ENCODE data around the gene MYO1B.

The MYO1B gene

DNA sequence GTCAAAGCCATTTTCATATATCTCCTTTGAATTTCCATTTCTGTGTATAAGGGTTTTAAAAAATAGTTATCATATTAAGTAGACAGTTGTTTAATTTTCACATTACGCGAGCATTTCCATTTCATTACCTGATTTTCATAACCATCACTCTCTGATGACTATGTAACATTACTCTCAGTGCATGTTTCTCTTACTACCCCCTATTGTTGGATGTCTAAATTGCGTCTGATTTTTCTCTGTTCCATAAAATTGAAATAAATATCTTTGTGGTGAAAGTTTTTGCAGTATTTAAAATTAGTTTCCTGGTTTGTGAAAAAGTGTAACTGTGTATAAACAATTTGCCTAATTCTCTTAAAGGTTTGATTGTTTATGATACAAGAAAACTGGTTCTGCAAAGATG is 123.8 kb downstream of the MYO1B start:
- Histone ChIP-seq H3K9me3 (ENCODE audit: control insufficient read depth, low read length) (no peaks in the 10 kb centered on the region), H3K23ac (ENCODE audit: low read length in 2 of 2) (no peak overlapping the region), H2AFZ (ENCODE audit: low read depth, low read length) (no peak overlapping the region), H2BK12ac (ENCODE audit: low read length in 2 of 2) (no peak overlapping the region), H2AK5ac (ENCODE audit: low read length, severe bottlenecking) (no peak overlapping the region), H3K27ac (ENCODE audit: low read length, poor library complexity, severe bottlenecking) (no peak overlapping the region), H3K18ac (ENCODE audit: low read depth in 1 of 2, low read length in 2 of 2) (no peak overlapping the region), H2BK15ac (ENCODE audit: low read depth, poor library complexity, severe bottlenecking) (no peak overlapping the region), H2BK120ac (ENCODE audit: low read depth, low read length) (no peak overlapping the region), H3K9ac (ENCODE audit: low read length) (no peak overlapping the region), H4K8ac (ENCODE audit: low read length) (no peak overlapping the region), H3K4me1 (ENCODE audit: control insufficient read depth, insufficient read depth, low read depth, low read length) (peaks cover 10% of the 10 kb centered on the region), H3K79me1 (replicated peaks; ENCODE audit: low read length, poor library complexity, severe bottlenecking) (peaks cover 13% of the 10 kb centered on the region), H3K4me2 (ENCODE audit: low read length, poor library complexity, severe bottlenecking) (no peak overlapping the region), H2BK5ac (ENCODE audit: low read depth, low read length, poor library complexity, severe bottlenecking) (no peak overlapping the region), H3K4ac (ENCODE audit: low read depth in 1 of 2, low read length in 2 of 2) (no peak overlapping the region), H3K36me3 (ENCODE audit: control insufficient read depth in 1 of 2, insufficient read depth in 2 of 2, low read depth in 1 of 2, low read length in 2 of 2) (peaks cover 14 to 99% of the 10 kb centered on the region in 2 experiments), H3K14ac (ENCODE audit: low read length in 2 of 2) (no peak overlapping the region), H3K4me3 (ENCODE audit: insufficient read depth in 1 of 2, low read depth in 1 of 2, low read length in 2 of 2) (no peak overlapping the region), H4K91ac (ENCODE audit: low read length) (no peak overlapping the region), H3K27me3 (ENCODE audit: control insufficient read depth in 1 of 2, insufficient read depth in 1 of 2, low read length in 2 of 2) (no peaks in the 10 kb centered on the region)
- 95% methylated on average over 3 of the region's 3 CpGs for WGBS
- DNase-seq = no peak

DNA sequence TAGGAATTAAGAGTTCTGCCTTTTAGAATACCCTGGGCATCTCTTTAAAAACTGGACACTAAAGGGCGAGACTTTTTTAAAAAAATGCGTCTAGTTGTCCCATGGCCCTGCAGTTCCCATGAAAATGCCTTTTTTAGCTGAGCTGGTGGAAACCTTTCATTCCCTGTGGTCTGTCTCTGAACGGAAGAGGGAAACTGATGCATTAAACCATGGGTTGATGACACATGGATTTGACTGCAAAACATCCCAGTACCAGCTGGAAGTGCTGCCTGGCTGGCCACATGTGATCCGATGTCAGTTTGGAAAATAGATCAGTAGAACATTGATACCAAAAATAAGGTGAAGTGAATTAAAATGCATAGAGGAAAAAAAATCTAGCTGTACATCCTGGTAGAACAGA is 129.2 kb downstream of the MYO1B start:
- H2BK5ac ChIP-seq (ENCODE audit: low read depth, low read length, poor library complexity, severe bottlenecking) = no peak overlapping the region
- H3K4me3 ChIP-seq (ENCODE audit: insufficient read depth in 1 of 2, low read depth in 1 of 2, low read length in 2 of 2) = no peak overlapping the region
- no peak overlapping the region for H2AFZ ChIP-seq (ENCODE audit: low read depth, low read length)
- no peak overlapping the region for H2BK120ac ChIP-seq (ENCODE audit: low read depth, low read length)
- H4K91ac ChIP-seq (ENCODE audit: low read length) = no peak overlapping the region
- H3K23ac ChIP-seq (ENCODE audit: low read length in 2 of 2) = no peak overlapping the region
- no peak overlapping the region for H3K14ac ChIP-seq (ENCODE audit: low read length in 2 of 2)
- H2AK5ac ChIP-seq (ENCODE audit: low read length, severe bottlenecking) = no peak overlapping the region
- H3K79me1 ChIP-seq (replicated peaks; ENCODE audit: low read length, poor library complexity, severe bottlenecking) = peaks cover 15% of the 10 kb centered on the region
- WGBS = 80% methylated on average over 4 of the region's 4 CpGs
- no peak overlapping the region for H3K4ac ChIP-seq (ENCODE audit: low read depth in 1 of 2, low read length in 2 of 2)
- no peak overlapping the region for H2BK12ac ChIP-seq (ENCODE audit: low read length in 2 of 2)
- peaks cover 1% of the 10 kb centered on the region for H3K4me1 ChIP-seq (ENCODE audit: control insufficient read depth, insufficient read depth, low read depth, low read length)
- no peak overlapping the region for H3K4me2 ChIP-seq (ENCODE audit: low read length, poor library complexity, severe bottlenecking)
- no peaks in the 10 kb centered on the region for H3K27me3 ChIP-seq (ENCODE audit: control insufficient read depth in 1 of 2, insufficient read depth in 1 of 2, low read length in 2 of 2)
- H3K9me3 ChIP-seq (ENCODE audit: control insufficient read depth, low read length) = no peaks in the 10 kb centered on the region
- peak overlapping the region; percentile 15 for H3K9ac ChIP-seq (ENCODE audit: low read length)
- H3K27ac ChIP-seq (ENCODE audit: low read length, poor library complexity, severe bottlenecking) = no peak overlapping the region
- no peak overlapping the region for H3K18ac ChIP-seq (ENCODE audit: low read depth in 1 of 2, low read length in 2 of 2)
- H3K36me3 ChIP-seq (ENCODE audit: control insufficient read depth in 1 of 2, insufficient read depth in 2 of 2, low read depth in 1 of 2, low read length in 2 of 2) = peaks cover 10 to 80% of the 10 kb centered on the region in 2 experiments
- no peak overlapping the region for H4K8ac ChIP-seq (ENCODE audit: low read length)
- peak; percentile 18 for DNase-seq
- no peak overlapping the region for H2BK15ac ChIP-seq (ENCODE audit: low read depth, poor library complexity, severe bottlenecking)

DNA sequence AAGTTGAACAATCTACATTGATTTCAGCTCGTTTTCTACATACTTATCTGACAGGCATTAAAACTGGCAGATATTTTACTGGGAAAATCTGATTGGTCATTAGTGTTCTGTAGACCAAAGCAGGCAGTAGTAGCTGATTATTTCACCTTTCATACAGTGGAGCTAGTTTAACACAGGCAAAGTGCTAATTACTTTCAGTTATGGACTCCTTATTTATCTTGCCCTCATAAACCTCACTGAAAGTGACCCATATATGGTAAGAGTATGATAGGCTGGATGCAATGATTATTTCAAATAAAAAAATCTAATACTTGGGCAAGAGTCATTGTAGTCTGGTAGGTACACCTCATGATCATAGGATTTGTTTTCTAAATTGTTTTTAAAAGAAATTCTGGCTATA is 129.7 kb downstream of the MYO1B start:
- Histone ChIP-seq H2BK5ac (ENCODE audit: low read depth, low read length, poor library complexity, severe bottlenecking) (no peak overlapping the region), H3K4me1 (ENCODE audit: control insufficient read depth, insufficient read depth, low read depth, low read length) (peaks cover 1% of the 10 kb centered on the region), H2BK120ac (ENCODE audit: low read depth, low read length) (no peak overlapping the region), H2BK12ac (ENCODE audit: low read length in 2 of 2) (no peak overlapping the region), H2AK5ac (ENCODE audit: low read length, severe bottlenecking) (no peak overlapping the region), H3K79me1 (replicated peaks; ENCODE audit: low read length, poor library complexity, severe bottlenecking) (peaks cover 15% of the 10 kb centered on the region), H2AFZ (ENCODE audit: low read depth, low read length) (no peak overlapping the region), H3K4me2 (ENCODE audit: low read length, poor library complexity, severe bottlenecking) (no peak overlapping the region), H3K14ac (ENCODE audit: low read length in 2 of 2) (no peak overlapping the region), H3K23ac (ENCODE audit: low read length in 2 of 2) (no peak overlapping the region), H2BK15ac (ENCODE audit: low read depth, poor library complexity, severe bottlenecking) (no peak overlapping the region), H3K27ac (ENCODE audit: low read length, poor library complexity, severe bottlenecking) (no peak overlapping the region), H3K27me3 (ENCODE audit: control insufficient read depth in 1 of 2, insufficient read depth in 1 of 2, low read length in 2 of 2) (no peaks in the 10 kb centered on the region), H3K4me3 (ENCODE audit: insufficient read depth in 1 of 2, low read depth in 1 of 2, low read length in 2 of 2) (no peak overlapping the region), H3K4ac (ENCODE audit: low read depth in 1 of 2, low read length in 2 of 2) (no peak overlapping the region), H4K8ac (ENCODE audit: low read length) (no peak overlapping the region), H3K36me3 (ENCODE audit: control insufficient read depth in 1 of 2, insufficient read depth in 2 of 2, low read depth in 1 of 2, low read length in 2 of 2) (peaks cover 10 to 78% of the 10 kb centered on the region in 2 experiments), H3K18ac (ENCODE audit: low read depth in 1 of 2, low read length in 2 of 2) (no peak overlapping the region), H3K9ac (ENCODE audit: low read length) (no peak overlapping the region), H3K9me3 (ENCODE audit: control insufficient read depth, low read length) (no peaks in the 10 kb centered on the region), H4K91ac (ENCODE audit: low read length) (no peak overlapping the region)
- WGBS = no CpG with 5 or more reads among the region's 1 CpG
- no peak for DNase-seq

DNA sequence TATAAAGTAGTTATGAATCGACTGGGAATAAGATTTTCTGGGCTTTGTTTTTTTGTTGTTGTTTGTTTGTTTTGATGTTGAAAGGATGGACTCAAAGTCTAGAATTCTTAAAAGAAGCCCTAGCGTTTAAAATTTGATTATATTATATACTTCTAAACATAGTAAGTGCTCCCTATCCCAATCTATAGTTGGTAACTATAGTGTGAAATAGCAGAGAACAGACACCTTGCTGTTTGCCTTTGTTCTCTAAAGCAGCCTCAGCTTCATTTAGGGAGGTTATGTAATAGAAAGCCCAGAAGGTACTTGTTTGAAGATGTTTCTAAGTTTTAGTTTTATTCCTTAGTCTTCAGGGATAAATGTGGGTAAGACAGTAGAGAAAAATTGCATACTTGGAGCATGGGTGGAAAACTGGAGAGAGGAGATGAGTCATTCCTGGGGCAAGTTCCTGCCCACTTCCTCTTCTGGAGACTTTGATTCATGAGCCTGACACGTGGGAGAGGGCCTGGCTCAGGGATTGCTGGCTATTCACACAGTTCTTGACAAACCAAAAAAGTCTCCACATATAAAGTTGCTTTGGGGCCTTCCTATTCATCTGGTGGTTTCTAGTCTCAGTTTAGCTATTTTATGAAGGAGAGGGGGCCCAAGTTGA is 131.9 kb downstream of the MYO1B start:
- peak overlapping the region; percentile 66 for H3K9ac ChIP-seq (ENCODE audit: low read length)
- peaks cover 17% of the 10 kb centered on the region for H3K79me1 ChIP-seq (replicated peaks; ENCODE audit: low read length, poor library complexity, severe bottlenecking)
- no peak overlapping the region for H2AFZ ChIP-seq (ENCODE audit: low read depth, low read length)
- peak overlapping the region; percentile 78 for H3K27ac ChIP-seq (ENCODE audit: low read length, poor library complexity, severe bottlenecking)
- H3K36me3 ChIP-seq (ENCODE audit: control insufficient read depth in 1 of 2, insufficient read depth in 2 of 2, low read depth in 1 of 2, low read length in 2 of 2) = peaks cover 7 to 79% of the 10 kb centered on the region in 2 experiments
- H4K91ac ChIP-seq (ENCODE audit: low read length) = no peak overlapping the region
- no peak overlapping the region for H2BK120ac ChIP-seq (ENCODE audit: low read depth, low read length)
- WGBS = 81% methylated on average over 1 of the region's 3 CpGs
- no peak overlapping the region for H3K23ac ChIP-seq (ENCODE audit: low read length in 2 of 2)
- no peaks in the 10 kb centered on the region for H3K27me3 ChIP-seq (ENCODE audit: control insufficient read depth in 1 of 2, insufficient read depth in 1 of 2, low read length in 2 of 2)
- no peak overlapping the region for H2BK5ac ChIP-seq (ENCODE audit: low read depth, low read length, poor library complexity, severe bottlenecking)
- no peaks in the 10 kb centered on the region for H3K9me3 ChIP-seq (ENCODE audit: control insufficient read depth, low read length)
- peak; percentile 94 for DNase-seq
- no peak overlapping the region for H3K4ac ChIP-seq (ENCODE audit: low read depth in 1 of 2, low read length in 2 of 2)
- no peak overlapping the region for H2BK15ac ChIP-seq (ENCODE audit: low read depth, poor library complexity, severe bottlenecking)
- no peak overlapping the region for H2BK12ac ChIP-seq (ENCODE audit: low read length in 2 of 2)
- H2AK5ac ChIP-seq (ENCODE audit: low read length, severe bottlenecking) = no peak overlapping the region
- peak overlapping the region in 1 of 2 experiments; percentile 3 for H3K4me3 ChIP-seq (ENCODE audit: insufficient read depth in 1 of 2, low read depth in 1 of 2, low read length in 2 of 2)
- no peak overlapping the region for H3K18ac ChIP-seq (ENCODE audit: low read depth in 1 of 2, low read length in 2 of 2)
- H3K4me1 ChIP-seq (ENCODE audit: control insufficient read depth, insufficient read depth, low read depth, low read length) = peaks cover 2% of the 10 kb centered on the region
- no peak overlapping the region for H3K14ac ChIP-seq (ENCODE audit: low read length in 2 of 2)
- no peak overlapping the region for H4K8ac ChIP-seq (ENCODE audit: low read length)
- no peak overlapping the region for H3K4me2 ChIP-seq (ENCODE audit: low read length, poor library complexity, severe bottlenecking)

All from mesenchymal stem cell (in vitro differentiated cells and primary cell).